Measurements from ENCODE around the gene RERE. TPM values are rescaled to one million over a fixed set of nuclear protein-coding genes. Genes with fewer than 3 reads are reported as not detected.
A peak's percentile ranks its signal among the peaks of the same experiment; 100 is the strongest.

RERE gene
- total and polyA plus RNA-seq, 4 donors, result 26.8 to 133 (median 82.7) TPM

GRCh38 chr1:8860738-8861516 is 43.5 kb upstream of the RERE start:
- no peak for DNase-seq
- Histone ChIP-seq H3K4me3 (ENCODE audit: low read length in 2 of 2) (no peak overlapping the region), H3K4me1 (ENCODE audit: control insufficient read depth in 1 of 2, insufficient read depth in 2 of 2, low read length in 2 of 2) (peaks cover 0 to 2% of the 10 kb centered on the region in 2 donors), H3K9me3 (ENCODE audit: control insufficient read depth, low read length) (no peaks in the 10 kb centered on the region), H3K27ac (ENCODE audit: low read depth in 1 of 2, low read length in 2 of 2) (no peak overlapping the region), H3K36me3 (ENCODE audit: control insufficient read depth in 1 of 2, insufficient read depth in 2 of 2, low read length in 1 of 2) (peaks cover 19% of the 10 kb centered on the region in 2 donors), H3K27me3 (ENCODE audit: control insufficient read depth in 1 of 2, insufficient read depth in 2 of 2, low read length in 1 of 2) (no peaks in the 10 kb centered on the region)
- 81% methylated on average over 21 of the region's 21 CpGs for WGBS, 2 donors
- no peak for ATAC-seq (ENCODE audit: low FRiP score)
- intact Hi-C loops (cut with DNase I), result loop anchor here in 1 of 2 donors (5.0 kb wide), 2 partner anchors 46 to 126 kb away; no protein-coding TSS in a partner anchor

GRCh38 chr1:8858888-8859706 is 41.7 kb upstream of the RERE start:
- intact Hi-C loops (cut with DNase I), result loop anchor here in 1 of 2 donors (5.0 kb wide), 1 partner anchor 128 kb away; no protein-coding TSS in a partner anchor

GRCh38 chr1:8858112-8858668 is 40.8 kb upstream of the RERE start:
- Histone ChIP-seq H3K9me3 (ENCODE audit: control insufficient read depth, low read length) (no peaks in the 10 kb centered on the region), H3K27me3 (ENCODE audit: control insufficient read depth in 1 of 2, insufficient read depth in 2 of 2, low read length in 1 of 2) (no peaks in the 10 kb centered on the region), H3K4me3 (ENCODE audit: low read length in 2 of 2) (no peak overlapping the region), H3K36me3 (ENCODE audit: control insufficient read depth in 1 of 2, insufficient read depth in 2 of 2, low read length in 1 of 2) (peaks cover under 1 to 6% of the 10 kb centered on the region in 2 donors), H3K4me1 (ENCODE audit: control insufficient read depth in 1 of 2, insufficient read depth in 2 of 2, low read length in 2 of 2) (peaks cover 0 to 2% of the 10 kb centered on the region in 2 donors), H3K27ac (ENCODE audit: low read depth in 1 of 2, low read length in 2 of 2) (peak overlapping the region in 1 of 2 donors; percentile 32)
- ATAC-seq (ENCODE audit: low FRiP score), result peak; percentile 51
- WGBS, 2 donors, result 7% methylated on average over 2 of the region's 2 CpGs
- intact Hi-C loops (cut with DNase I), result loop anchor here in 1 of 2 donors (5.0 kb wide), 1 partner anchor 129 kb away; no protein-coding TSS in a partner anchor
- DNase-seq, result no peak

More at GRCh38 chr1:8858888-8859706, 41.7 kb upstream of the RERE start:
- peak overlapping the region in 1 of 2 donors; percentile 47 for H3K27ac ChIP-seq (ENCODE audit: low read depth in 1 of 2, low read length in 2 of 2)
- WGBS, 2 donors, result 55 to 57% methylated on average over 12 of the region's 12 CpGs
- no peak overlapping the region for H3K4me3 ChIP-seq (ENCODE audit: low read length in 2 of 2)
- ATAC-seq (ENCODE audit: low FRiP score) (peak; percentile 74), DNase-seq (no peak)
- H3K27me3 ChIP-seq (ENCODE audit: control insufficient read depth in 1 of 2, insufficient read depth in 2 of 2, low read length in 1 of 2), result no peaks in the 10 kb centered on the region
- peaks cover 8 to 12% of the 10 kb centered on the region in 2 donors for H3K36me3 ChIP-seq (ENCODE audit: control insufficient read depth in 1 of 2, insufficient read depth in 2 of 2, low read length in 1 of 2)
- H3K9me3 ChIP-seq (ENCODE audit: control insufficient read depth, low read length), result no peaks in the 10 kb centered on the region
- peaks cover 0 to 2% of the 10 kb centered on the region in 2 donors for H3K4me1 ChIP-seq (ENCODE audit: control insufficient read depth in 1 of 2, insufficient read depth in 2 of 2, low read length in 2 of 2)

GRCh38 chr1:8856689-8857412 is 39.4 kb upstream of the RERE start:
- H3K36me3 ChIP-seq (ENCODE audit: control insufficient read depth in 1 of 2, insufficient read depth in 2 of 2, low read length in 1 of 2), result peaks cover 0 to 3% of the 10 kb centered on the region in 2 donors
- H3K4me3 ChIP-seq (ENCODE audit: low read length in 2 of 2), result no peak overlapping the region
- ATAC-seq (ENCODE audit: low FRiP score) (no peak), DNase-seq (no peak)
- H3K9me3 ChIP-seq (ENCODE audit: control insufficient read depth, low read length), result no peaks in the 10 kb centered on the region
- H3K4me1 ChIP-seq (ENCODE audit: control insufficient read depth in 1 of 2, insufficient read depth in 2 of 2, low read length in 2 of 2), result peaks cover 0 to 2% of the 10 kb centered on the region in 2 donors
- intact Hi-C loops (cut with DNase I), result loop anchor here in 1 of 2 donors (5.0 kb wide), 1 partner anchor 130 kb away; no protein-coding TSS in a partner anchor
- H3K27me3 ChIP-seq (ENCODE audit: control insufficient read depth in 1 of 2, insufficient read depth in 2 of 2, low read length in 1 of 2), result no peaks in the 10 kb centered on the region
- 89 to 90% methylated on average over 14 of the region's 14 CpGs for WGBS, 2 donors
- peak overlapping the region in 1 of 2 donors; percentile 48 for H3K27ac ChIP-seq (ENCODE audit: low read depth in 1 of 2, low read length in 2 of 2)

GRCh38 chr1:8854240-8854639 is 36.8 kb upstream of the RERE start:
- intact Hi-C loops (cut with DNase I), result no loop called here
- H3K36me3 ChIP-seq (ENCODE audit: control insufficient read depth in 1 of 2, insufficient read depth in 2 of 2, low read length in 1 of 2), result peaks cover 0 to 2% of the 10 kb centered on the region in 2 donors
- no peak for ATAC-seq (ENCODE audit: low FRiP score)
- H3K27me3 ChIP-seq (ENCODE audit: control insufficient read depth in 1 of 2, insufficient read depth in 2 of 2, low read length in 1 of 2), result no peaks in the 10 kb centered on the region
- H3K9me3 ChIP-seq (ENCODE audit: control insufficient read depth, low read length), result no peaks in the 10 kb centered on the region
- peak overlapping the region in 1 of 2 donors; percentile 49 for H3K27ac ChIP-seq (ENCODE audit: low read depth in 1 of 2, low read length in 2 of 2)
- peaks cover 0 to 2% of the 10 kb centered on the region in 2 donors for H3K4me1 ChIP-seq (ENCODE audit: control insufficient read depth in 1 of 2, insufficient read depth in 2 of 2, low read length in 2 of 2)
- DNase-seq, result no peak
- H3K4me3 ChIP-seq (ENCODE audit: low read length in 2 of 2), result no peak overlapping the region
- 91 to 92% methylated on average over 7 of the region's 7 CpGs for WGBS, 2 donors

GRCh38 chr1:8851060-8851459 is 33.6 kb upstream of the RERE start:
- intact Hi-C loops (cut with DNase I), result no loop called here

GRCh38 chr1:8848663-8849386 is 31.4 kb upstream of the RERE start:
- WGBS, 2 donors, result 19 to 20% methylated on average over 19 of the region's 19 CpGs
- DNase-seq (peak; percentile 94 to 96), ATAC-seq (ENCODE audit: low FRiP score) (peak; percentile 95)
- Histone ChIP-seq H3K27ac (ENCODE audit: low read depth in 1 of 2, low read length in 2 of 2) (no peak overlapping the region), H3K4me1 (ENCODE audit: control insufficient read depth in 1 of 2, insufficient read depth in 2 of 2, low read length in 2 of 2) (no peaks in the 10 kb centered on the region), H3K27me3 (ENCODE audit: control insufficient read depth in 1 of 2, insufficient read depth in 2 of 2, low read length in 1 of 2) (no peaks in the 10 kb centered on the region), H3K4me3 (ENCODE audit: low read length in 2 of 2) (no peak overlapping the region), H3K36me3 (ENCODE audit: control insufficient read depth in 1 of 2, insufficient read depth in 2 of 2, low read length in 1 of 2) (no peaks in the 10 kb centered on the region), H3K9me3 (ENCODE audit: control insufficient read depth, low read length) (no peaks in the 10 kb centered on the region)
- intact Hi-C loops (cut with DNase I), result loop anchor here in 1 of 2 donors (5.0 kb wide), 1 partner anchor 292 kb away; no protein-coding TSS in a partner anchor

More at GRCh38 chr1:8851060-8851459, 33.6 kb upstream of the RERE start:
- no peak overlapping the region for H3K4me3 ChIP-seq (ENCODE audit: low read length in 2 of 2)
- WGBS, 2 donors, result 92 to 95% methylated on average over 4 to 5 of the region's 5 CpGs
- H3K27me3 ChIP-seq (ENCODE audit: control insufficient read depth in 1 of 2, insufficient read depth in 2 of 2, low read length in 1 of 2), result no peaks in the 10 kb centered on the region
- ATAC-seq (ENCODE audit: low FRiP score) (no peak), DNase-seq (no peak)
- no peaks in the 10 kb centered on the region for H3K9me3 ChIP-seq (ENCODE audit: control insufficient read depth, low read length)
- no peaks in the 10 kb centered on the region for H3K4me1 ChIP-seq (ENCODE audit: control insufficient read depth in 1 of 2, insufficient read depth in 2 of 2, low read length in 2 of 2)
- H3K36me3 ChIP-seq (ENCODE audit: control insufficient read depth in 1 of 2, insufficient read depth in 2 of 2, low read length in 1 of 2), result no peaks in the 10 kb centered on the region
- no peak overlapping the region for H3K27ac ChIP-seq (ENCODE audit: low read depth in 1 of 2, low read length in 2 of 2)
